A549 (cell line): ENCODE data around the gene IL17A.

ENCODE experiments used
- CEBPB ChIP-seq, 2 experiments: fragments of >200 bp in 1 of 2; sonication (Bioruptor Twin) in 1 of 2; formaldehyde crosslinking in 1 of 2; IDR thresholded peaks; 2 replicates each; pipeline ENCODE4 v1.6.1; 2012 to 2016
- CHD2 ChIP-seq: fragments of 150-350 bp; IDR thresholded peaks from 2 replicates; pipeline ENCODE4 v1.6.1; 2014; ENCODE audit warnings: low read length; ENCODE audit not compliant: partially characterized antibody
- GATA3 ChIP-seq: IDR thresholded peaks from 2 replicates; pipeline ENCODE4 v1.6.1; 2012; ENCODE audit warnings: borderline replicate concordance
- JUNB ChIP-seq: fragments of >200 bp; sonication (Bioruptor Twin); formaldehyde crosslinking; IDR thresholded peaks from 2 replicates; pipeline ENCODE4 v1.6.1; 2016
- PHF8 ChIP-seq: fragments of 200-600 bp; sonication (generic); IDR thresholded peaks from 2 replicates; pipeline ENCODE4 v1.6.1; 2016; ENCODE audit warnings: low read depth, mild to moderate bottlenecking, antibody characterized with exemption, moderate library complexity, borderline replicate concordance
- TF ChIP-seq, protein P1 (sequence below): fragments of >200 bp; sonication (Bioruptor Twin); formaldehyde crosslinking; IDR thresholded peaks from 3 replicates; pipeline ENCODE4 v1.5.1; 2016

DNA sequence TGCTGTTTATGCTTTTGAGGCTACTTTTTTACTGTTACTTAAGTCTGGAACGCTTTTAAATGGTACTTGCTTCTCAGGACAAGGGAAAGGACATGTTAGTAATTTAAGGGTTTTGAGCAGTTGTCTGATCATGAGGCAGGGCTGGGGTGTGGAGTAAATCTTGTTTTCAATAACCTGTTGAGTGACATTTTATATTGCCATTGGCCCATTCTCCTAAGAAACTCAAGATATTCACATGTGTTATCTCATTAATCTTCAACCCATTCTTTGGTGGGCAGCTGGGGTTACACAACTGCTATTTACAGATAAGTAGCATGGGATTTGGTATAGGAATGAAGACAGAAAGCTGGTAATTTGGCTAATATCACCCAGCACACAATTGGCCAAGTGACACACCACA, 44.6 kb upstream of the IL17A start:
- TF ChIP-seq PHF8: no peak
- TF ChIP-seq, protein P1, sequence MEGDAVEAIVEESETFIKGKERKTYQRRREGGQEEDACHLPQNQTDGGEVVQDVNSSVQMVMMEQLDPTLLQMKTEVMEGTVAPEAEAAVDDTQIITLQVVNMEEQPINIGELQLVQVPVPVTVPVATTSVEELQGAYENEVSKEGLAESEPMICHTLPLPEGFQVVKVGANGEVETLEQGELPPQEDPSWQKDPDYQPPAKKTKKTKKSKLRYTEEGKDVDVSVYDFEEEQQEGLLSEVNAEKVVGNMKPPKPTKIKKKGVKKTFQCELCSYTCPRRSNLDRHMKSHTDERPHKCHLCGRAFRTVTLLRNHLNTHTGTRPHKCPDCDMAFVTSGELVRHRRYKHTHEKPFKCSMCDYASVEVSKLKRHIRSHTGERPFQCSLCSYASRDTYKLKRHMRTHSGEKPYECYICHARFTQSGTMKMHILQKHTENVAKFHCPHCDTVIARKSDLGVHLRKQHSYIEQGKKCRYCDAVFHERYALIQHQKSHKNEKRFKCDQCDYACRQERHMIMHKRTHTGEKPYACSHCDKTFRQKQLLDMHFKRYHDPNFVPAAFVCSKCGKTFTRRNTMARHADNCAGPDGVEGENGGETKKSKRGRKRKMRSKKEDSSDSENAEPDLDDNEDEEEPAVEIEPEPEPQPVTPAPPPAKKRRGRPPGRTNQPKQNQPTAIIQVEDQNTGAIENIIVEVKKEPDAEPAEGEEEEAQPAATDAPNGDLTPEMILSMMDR: no peak
- no peak for TF ChIP-seq CHD2
- no peak for TF ChIP-seq GATA3
- TF ChIP-seq JUNB: no peak
- no peak for TF ChIP-seq CEBPB (IDR thresholded peaks at IDR 0.05)
